Mucosa of stomach (tissue), 1 donor: Measurements from ENCODE around the gene SLC25A22.

ENCODE experiments used
- H3K27me3 ChIP-seq: one replicate; pipeline ENCODE4 v1.7.0; 2013; ENCODE audit warnings: mild to moderate bottlenecking, low read length; ENCODE audit not compliant: control insufficient read depth, insufficient read depth
- H3K36me3 ChIP-seq: one replicate; pipeline ENCODE4 v1.7.0; 2013; ENCODE audit warnings: low read length; ENCODE audit not compliant: control insufficient read depth, insufficient read depth
- H3K4me1 ChIP-seq: one replicate; pipeline ENCODE4 v1.7.0; 2013; ENCODE audit warnings: mild to moderate bottlenecking, low read length; ENCODE audit not compliant: control insufficient read depth, insufficient read depth
- H3K4me3 ChIP-seq: one replicate; pipeline ENCODE4 v1.7.0; 2013; ENCODE audit warnings: low read length
- H3K9ac ChIP-seq: one replicate; pipeline ENCODE4 v1.7.0; 2013; ENCODE audit warnings: mild to moderate bottlenecking, low read length, moderate library complexity
- H3K9me3 ChIP-seq: one replicate; pipeline ENCODE4 v1.7.0; 2013; ENCODE audit warnings: mild to moderate bottlenecking, low read length, moderate library complexity; ENCODE audit not compliant: control insufficient read depth
- donor health status: Pancreatic carcinoma.

SLC25A22 gene

GRCh38 chr11:787084-787675, 10.9 kb downstream of the SLC25A22 start:
- H3K36me3 ChIP-seq: no peaks in the 10 kb centered on the region
- H3K27me3 ChIP-seq: peaks cover 11% of the 10 kb centered on the region
- no peak overlapping the region for H3K9ac ChIP-seq
- H3K4me1 ChIP-seq: peaks cover 12% of the 10 kb centered on the region
- H3K4me3 ChIP-seq: no peak overlapping the region
- no peaks in the 10 kb centered on the region for H3K9me3 ChIP-seq

- H3K36me3 ChIP-seq: no peaks in the 10 kb centered on the region
- no peaks in the 10 kb centered on the region for H3K9me3 ChIP-seq
- H3K27me3 ChIP-seq: peaks cover 11% of the 10 kb centered on the region
- H3K4me3 ChIP-seq: no peak overlapping the region
- peaks cover 12% of the 10 kb centered on the region for H3K4me1 ChIP-seq
- no peak overlapping the region for H3K9ac ChIP-seq
Measured at GRCh38 chr11:786235-787083, 11.6 kb downstream of the SLC25A22 start.

GRCh38 chr11:783581-784015, 14.5 kb downstream of the SLC25A22 start:
- no peaks in the 10 kb centered on the region for H3K27me3 ChIP-seq
- no peak overlapping the region for H3K4me3 ChIP-seq
- H3K9me3 ChIP-seq: no peaks in the 10 kb centered on the region
- H3K9ac ChIP-seq: no peak overlapping the region
- peaks cover 12% of the 10 kb centered on the region for H3K4me1 ChIP-seq
- H3K36me3 ChIP-seq: no peaks in the 10 kb centered on the region

GRCh38 chr11:782264-783174, 15.6 kb downstream of the SLC25A22 start:
- no peak overlapping the region for H3K4me3 ChIP-seq
- no peaks in the 10 kb centered on the region for H3K36me3 ChIP-seq
- H3K9me3 ChIP-seq: no peaks in the 10 kb centered on the region
- peaks cover 18% of the 10 kb centered on the region for H3K4me1 ChIP-seq
- no peaks in the 10 kb centered on the region for H3K27me3 ChIP-seq
- H3K9ac ChIP-seq: no peak overlapping the region

GRCh38 chr11:779955-780532, 18.0 kb downstream of the SLC25A22 start:
- no peak overlapping the region for H3K9ac ChIP-seq
- no peaks in the 10 kb centered on the region for H3K27me3 ChIP-seq
- H3K36me3 ChIP-seq: no peaks in the 10 kb centered on the region
- no peaks in the 10 kb centered on the region for H3K9me3 ChIP-seq
- peaks cover 31% of the 10 kb centered on the region for H3K4me1 ChIP-seq
- H3K4me3 ChIP-seq: no peak overlapping the region

- Histone ChIP-seq H3K9me3 (no peaks in the 10 kb centered on the region), H3K4me1 (peaks cover 32% of the 10 kb centered on the region), H3K27me3 (no peaks in the 10 kb centered on the region), H3K4me3 (no peak overlapping the region), H3K36me3 (no peaks in the 10 kb centered on the region), H3K9ac (no peak overlapping the region)
Measured at GRCh38 chr11:778976-779954, 18.8 kb downstream of the SLC25A22 start.

GRCh38 chr11:777288-778255, 20.5 kb downstream of the SLC25A22 start, which contains the start of gene GATD1:
GATD1 (minus strand) TSS chr11:777487; CDS start chr11:777462, 25 bp downstream.
- Histone ChIP-seq H3K9me3 (no peaks in the 10 kb centered on the region), H3K9ac (peak within 1 kb of the TSS; percentile 80), H3K27me3 (no peaks in the 10 kb centered on the region), H3K4me3 (peak within 1 kb of the TSS; percentile 36), H3K4me1 (peaks cover 19% of the 10 kb centered on the region), H3K36me3 (no peaks in the 10 kb centered on the region)

GRCh38 chr11:776561-777287, 21.4 kb downstream of the SLC25A22 start:
- Histone ChIP-seq H3K9me3 (no peaks in the 10 kb centered on the region), H3K27me3 (no peaks in the 10 kb centered on the region), H3K4me1 (peaks cover 19% of the 10 kb centered on the region), H3K36me3 (no peaks in the 10 kb centered on the region), H3K9ac (peak overlapping the region; percentile 80), H3K4me3 (peak overlapping the region; percentile 36)

GRCh38 chr11:776263-776560, 21.9 kb downstream of the SLC25A22 start:
- H3K4me1 ChIP-seq: peaks cover 19% of the 10 kb centered on the region
- no peaks in the 10 kb centered on the region for H3K9me3 ChIP-seq
- no peaks in the 10 kb centered on the region for H3K27me3 ChIP-seq
- peak overlapping the region; percentile 70 for H3K9ac ChIP-seq
- H3K4me3 ChIP-seq: peak overlapping the region; percentile 36
- H3K36me3 ChIP-seq: no peaks in the 10 kb centered on the region
